Measurements from ENCODE around the gene EPB41. TPM values are rescaled to one million over a fixed set of nuclear protein-coding genes. Genes with fewer than 3 reads are reported as not detected.

Gene EPB41
- total RNA-seq, 2 experiments from 2014 or later: 138 to 145 TPM

- H3K4me1 ChIP-seq (ENCODE audit: insufficient read depth, low read length): peaks cover 15% of the 10 kb centered on the region
- ATAC-seq (ENCODE audit: poor library complexity) (no peak), DNase-seq (no peak)
- TF ChIP-seq, protein P1, sequence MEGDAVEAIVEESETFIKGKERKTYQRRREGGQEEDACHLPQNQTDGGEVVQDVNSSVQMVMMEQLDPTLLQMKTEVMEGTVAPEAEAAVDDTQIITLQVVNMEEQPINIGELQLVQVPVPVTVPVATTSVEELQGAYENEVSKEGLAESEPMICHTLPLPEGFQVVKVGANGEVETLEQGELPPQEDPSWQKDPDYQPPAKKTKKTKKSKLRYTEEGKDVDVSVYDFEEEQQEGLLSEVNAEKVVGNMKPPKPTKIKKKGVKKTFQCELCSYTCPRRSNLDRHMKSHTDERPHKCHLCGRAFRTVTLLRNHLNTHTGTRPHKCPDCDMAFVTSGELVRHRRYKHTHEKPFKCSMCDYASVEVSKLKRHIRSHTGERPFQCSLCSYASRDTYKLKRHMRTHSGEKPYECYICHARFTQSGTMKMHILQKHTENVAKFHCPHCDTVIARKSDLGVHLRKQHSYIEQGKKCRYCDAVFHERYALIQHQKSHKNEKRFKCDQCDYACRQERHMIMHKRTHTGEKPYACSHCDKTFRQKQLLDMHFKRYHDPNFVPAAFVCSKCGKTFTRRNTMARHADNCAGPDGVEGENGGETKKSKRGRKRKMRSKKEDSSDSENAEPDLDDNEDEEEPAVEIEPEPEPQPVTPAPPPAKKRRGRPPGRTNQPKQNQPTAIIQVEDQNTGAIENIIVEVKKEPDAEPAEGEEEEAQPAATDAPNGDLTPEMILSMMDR (IDR thresholded peaks at IDR 0.05): no peak
- H3K4me3 Mint-ChIP-seq: no peak overlapping the region
- H3K9me3 ChIP-seq (ENCODE audit: control insufficient read depth in 1 of 2, insufficient read depth in 1 of 2, low read length in 2 of 2): peaks cover 0 to 3% of the 10 kb centered on the region in 2 experiments
- no peaks in the 10 kb centered on the region for H3K27me3 Mint-ChIP-seq
- H3K27me3 ChIP-seq (ENCODE audit: control insufficient read depth in 1 of 2, insufficient read depth in 2 of 2, low read length in 2 of 2): peaks cover 9 to 16% of the 10 kb centered on the region in 2 experiments
- peaks cover 69% of the 10 kb centered on the region for H3K36me3 Mint-ChIP-seq (ENCODE audit: low read depth)
- H3K4me1 Mint-ChIP-seq (ENCODE audit: low read depth): no peaks in the 10 kb centered on the region
- ChIA-PET POLR2A (no interaction called here), CTCF (interaction anchor here (0.9 kb wide), 1 partner anchor 80 kb away, joined by 3 read pairs; no protein-coding TSS in a partner anchor)
- H3K27ac ChIP-seq (ENCODE audit: low read depth in 1 of 2, low read length in 2 of 2): no peak overlapping the region
- intact Hi-C loops (cut with DNase I, micrococcal nuclease): no loop called here
- H3K36me3 ChIP-seq (ENCODE audit: insufficient read depth, low read length): peaks cover 61% of the 10 kb centered on the region
- H3K4me3 ChIP-seq (ENCODE audit: low read length): no peak overlapping the region
- no peak overlapping the region for H3K27ac Mint-ChIP-seq
- H3K9me3 Mint-ChIP-seq: no peaks in the 10 kb centered on the region
Measured at GRCh38 chr1:29117381-29117780, 203.0 kb downstream of the EPB41 start.

DNA sequence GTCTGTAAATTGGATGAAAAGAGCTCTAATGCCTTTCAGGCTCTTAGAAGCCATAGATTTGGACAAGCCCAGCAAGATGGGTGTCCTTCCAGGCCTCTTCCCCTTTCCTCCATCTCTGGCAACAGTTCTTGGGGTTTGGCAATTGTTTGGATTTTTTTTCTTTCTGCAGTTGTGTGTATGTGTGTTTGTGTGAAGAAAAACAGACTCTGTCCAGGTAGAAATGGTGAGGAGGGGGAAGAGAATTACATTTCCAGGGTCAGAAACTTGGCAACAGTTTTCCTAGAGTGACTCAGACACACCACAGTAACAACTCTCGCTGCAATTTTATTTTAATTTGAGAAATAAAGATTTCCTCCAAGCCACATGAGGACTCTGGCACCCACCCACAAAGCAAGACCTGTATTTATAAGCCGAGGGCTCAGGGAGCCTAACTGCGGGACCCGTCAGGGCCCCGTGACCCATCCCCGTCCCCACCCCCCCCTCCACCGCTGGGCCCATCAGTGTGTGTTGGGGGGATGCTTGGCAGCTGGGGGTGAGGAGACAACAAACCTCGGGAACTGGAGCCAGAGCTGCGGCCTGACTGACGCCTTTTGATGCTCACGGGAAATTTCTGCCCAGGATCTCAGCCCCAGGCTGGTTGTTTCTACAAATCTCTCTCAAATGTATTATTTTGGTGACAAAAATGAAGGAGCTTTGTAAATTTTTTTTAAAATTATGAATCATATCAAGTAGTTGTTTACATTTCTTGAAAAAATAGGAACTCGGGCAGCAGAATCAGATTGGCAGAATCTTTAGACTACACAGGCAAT lies 205.0 kb downstream of the EPB41 start:
- ATAC-seq (ENCODE audit: poor library complexity): no peak
- ChIA-PET POLR2A (interaction anchor here (0.6 to 1.3 kb wide), 2 partner anchors 63 to 773 kb away, joined by 4 to 6 read pairs; partner anchors contain the start of gene SRSF4), CTCF (no interaction called here)
- H3K4me1 ChIP-seq (ENCODE audit: insufficient read depth, low read length): peaks cover 34% of the 10 kb centered on the region
- intact Hi-C loops (cut with DNase I, micrococcal nuclease): no loop called here
- DNase-seq: no peak
- Mint-ChIP-seq H3K4me1 (ENCODE audit: low read depth) (no peaks in the 10 kb centered on the region), H3K4me3 (no peak overlapping the region), H3K27ac (no peak overlapping the region), H3K36me3 (ENCODE audit: low read depth) (peaks cover 50% of the 10 kb centered on the region), H3K9me3 (no peaks in the 10 kb centered on the region), H3K27me3 (peaks cover 7% of the 10 kb centered on the region)
- H3K9me3 ChIP-seq (ENCODE audit: control insufficient read depth in 1 of 2, insufficient read depth in 1 of 2, low read length in 2 of 2): peaks cover 0 to 3% of the 10 kb centered on the region in 2 experiments
- H3K27ac ChIP-seq (ENCODE audit: low read depth in 1 of 2, low read length in 2 of 2): no peak overlapping the region
- peaks cover 20 to 31% of the 10 kb centered on the region in 2 experiments for H3K27me3 ChIP-seq (ENCODE audit: control insufficient read depth in 1 of 2, insufficient read depth in 2 of 2, low read length in 2 of 2)
- H3K36me3 ChIP-seq (ENCODE audit: insufficient read depth, low read length): peaks cover 41% of the 10 kb centered on the region
- TF ChIP-seq, protein P1 (IDR thresholded peaks at IDR 0.05): no peak
- no peak overlapping the region for H3K4me3 ChIP-seq (ENCODE audit: low read length)

- Mint-ChIP-seq H3K4me1 (ENCODE audit: low read depth) (peaks cover 1% of the 10 kb centered on the region), H3K36me3 (ENCODE audit: low read depth) (peaks cover 43% of the 10 kb centered on the region), H3K9me3 (no peaks in the 10 kb centered on the region), H3K4me3 (no peak overlapping the region), H3K27ac (no peak overlapping the region), H3K27me3 (peaks cover 11% of the 10 kb centered on the region)
- ChIA-PET POLR2A (interaction anchor here (0.8 to 1.3 kb wide), 2 partner anchors 15 to 62 kb away, joined by 3 to 6 read pairs; partner anchors contain the start of gene SRSF4), CTCF (no interaction called here)
- peaks cover 32% of the 10 kb centered on the region for H3K36me3 ChIP-seq (ENCODE audit: insufficient read depth, low read length)
- no peak overlapping the region for H3K4me3 ChIP-seq (ENCODE audit: low read length)
- intact Hi-C loops (cut with DNase I, micrococcal nuclease): loop anchor here (2.0 to 10.0 kb wide), 4 partner anchors 54 to 238 kb away; no protein-coding TSS in a partner anchor
- DNase-seq (no peak), ATAC-seq (ENCODE audit: poor library complexity) (no peak)
- H3K27me3 ChIP-seq (ENCODE audit: control insufficient read depth in 1 of 2, insufficient read depth in 2 of 2, low read length in 2 of 2): peaks cover 25 to 42% of the 10 kb centered on the region in 2 experiments
- no peak overlapping the region for H3K27ac ChIP-seq (ENCODE audit: low read depth in 1 of 2, low read length in 2 of 2)
- H3K4me1 ChIP-seq (ENCODE audit: insufficient read depth, low read length): peaks cover 41% of the 10 kb centered on the region
- TF ChIP-seq, protein P1 (IDR thresholded peaks at IDR 0.05): no peak
- H3K9me3 ChIP-seq (ENCODE audit: control insufficient read depth in 1 of 2, insufficient read depth in 1 of 2, low read length in 2 of 2): peaks cover 0 to 3% of the 10 kb centered on the region in 2 experiments
Measured at GRCh38 chr1:29120367-29120766, 206.0 kb downstream of the EPB41 start.

Measured in CD4-positive, alpha-beta T cell (primary cell).